Esophagus muscularis mucosa (tissue), 4 donors: ENCODE results near the gene SPPL3. TPM values are rescaled to one million over a fixed set of nuclear protein-coding genes. Genes with fewer than 3 reads are reported as not detected.
"Not testable (repeated sequence)": the region's sequence is repeated elsewhere in the genome, so short reads cannot be mapped to it uniquely, and the experiment has no call there.

Experiments used
- DNase-seq: peaks from one replicate; pipeline ENCODE4 v3.0.0-alpha.2; 2017; ENCODE audit errors: extremely low spot score
- H3K27ac ChIP-seq, 4 donors: fragments of 200-600 bp; sonication (generic); replicated peaks in 1 of 4; 1 replicate in 3 of 4; 2 replicates in 1 of 4; pipeline ENCODE4 v1.5.1; 2016 to 2019; ENCODE audit warnings: mild to moderate bottlenecking in 1 of 4
- H3K27me3 ChIP-seq, 4 donors: fragments of 200-600 bp; sonication (generic); one replicate each; pipeline versions ENCODE4 v1.5.1 to v1.6.0; 2016 to 2019
- H3K36me3 ChIP-seq, 4 donors: fragments of 200-600 bp; sonication (generic); one replicate each; pipeline ENCODE4 v1.5.1; 2016 to 2019
- H3K4me1 ChIP-seq, 4 donors: fragments of 200-600 bp; sonication (generic); one replicate each; pipeline ENCODE4 v1.5.1; 2016 to 2019
- H3K4me3 ChIP-seq, 4 donors: fragments of 200-600 bp; sonication (generic); 1 replicate in 2 of 4; 2 replicates in 2 of 4; pipeline ENCODE4 v1.5.1; 2016 to 2019; ENCODE audit warnings: mild to moderate bottlenecking in 4 of 4, moderate library complexity in 1 of 4
- H3K9me3 ChIP-seq, 4 donors: fragments of 200-600 bp; sonication (generic); 1 replicate in 3 of 4; 2 replicates in 1 of 4; pipeline ENCODE4 v1.5.1; 2016 to 2019
- EP300 ChIP-seq: sonication (generic); formaldehyde crosslinking; IDR thresholded peaks from one replicate; pipeline ENCODE4 v1.6.1; 2017; ENCODE audit warnings: antibody characterized with exemption
- POLR2A ChIP-seq: fragments of 450-650 bp; IDR thresholded peaks from one replicate; pipeline ENCODE4 v1.6.1; 2017; ENCODE audit warnings: antibody characterized with exemption, moderate library complexity, mild to moderate bottlenecking, low read depth
- POLR2AphosphoS5 ChIP-seq, 2 donors: sonication (generic); formaldehyde crosslinking; IDR thresholded peaks; one replicate each; pipeline ENCODE4 v1.6.1; 2017; ENCODE audit warnings: antibody characterized with exemption in 2 of 2
- WGBS: methylation state at CpG from one replicate; pipeline ENCODE4 v1.1.5; 2018; 5-methylcytosine and 5-hydroxymethylcytosine counted together
- intact Hi-C: fragments of 100-400 bp; cut with DNase I; formaldehyde crosslinking; loops from one replicate; pipeline ENCODE4 v1.15.1; 2023
- total RNA-seq, 4 donors: library from RNA; depleted of rRNA; stranded (reverse); fragments of >200 nt; gene quantifications; one replicate each; pipeline versions ENCODE4 v1.1.0 to v1.2.1, GENCODE V29; 2016
- TF ChIP-seq, protein P1 (sequence below), 3 experiments: fragments of 200-600 bp in 2 of 3; fragments of 450-650 bp in 1 of 3; sonication (generic) in 2 of 3; IDR thresholded peaks; one replicate each; pipeline ENCODE4 v1.5.1; 2017 to 2019; ENCODE audit warnings: antibody characterized with exemption in 3 of 3, mild to moderate bottlenecking in 2 of 3, moderate library complexity in 1 of 3

SPPL3 gene
- total RNA-seq, 4 donors from 2014 or later: 18.4 to 32.1 (median 21.8) TPM

DNA sequence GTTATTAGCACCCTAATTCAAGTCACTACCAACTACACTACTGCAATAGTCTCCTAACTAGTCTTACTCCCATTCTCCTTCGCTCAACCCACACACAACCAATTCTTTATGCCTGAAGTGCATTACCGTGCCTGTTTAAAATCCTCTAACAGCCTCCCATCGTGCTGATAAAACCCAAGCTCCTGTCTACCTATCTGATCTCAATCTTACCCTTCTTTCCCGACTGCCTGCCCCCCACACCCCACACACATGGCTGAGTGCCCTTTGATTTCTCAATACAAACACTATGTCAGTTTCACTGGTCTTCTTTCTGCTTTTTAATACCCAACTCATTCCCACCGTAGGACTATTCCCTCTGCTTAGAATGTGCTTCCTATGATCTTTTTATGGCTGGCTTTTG is 59.9 kb downstream of the SPPL3 start:
- Histone ChIP-seq H3K4me1 (peaks cover 49 to 71% (median 67%) of the 10 kb centered on the region in 4 donors), H3K4me3 (no peak overlapping the region), H3K9me3 (no peaks in the 10 kb centered on the region), H3K36me3 (peaks cover 0 to 3% (median 0%) of the 10 kb centered on the region in 4 donors), H3K27ac (no peak overlapping the region), H3K27me3 (no peaks in the 10 kb centered on the region)
- no peak for TF ChIP-seq EP300
- TF ChIP-seq, protein P1, sequence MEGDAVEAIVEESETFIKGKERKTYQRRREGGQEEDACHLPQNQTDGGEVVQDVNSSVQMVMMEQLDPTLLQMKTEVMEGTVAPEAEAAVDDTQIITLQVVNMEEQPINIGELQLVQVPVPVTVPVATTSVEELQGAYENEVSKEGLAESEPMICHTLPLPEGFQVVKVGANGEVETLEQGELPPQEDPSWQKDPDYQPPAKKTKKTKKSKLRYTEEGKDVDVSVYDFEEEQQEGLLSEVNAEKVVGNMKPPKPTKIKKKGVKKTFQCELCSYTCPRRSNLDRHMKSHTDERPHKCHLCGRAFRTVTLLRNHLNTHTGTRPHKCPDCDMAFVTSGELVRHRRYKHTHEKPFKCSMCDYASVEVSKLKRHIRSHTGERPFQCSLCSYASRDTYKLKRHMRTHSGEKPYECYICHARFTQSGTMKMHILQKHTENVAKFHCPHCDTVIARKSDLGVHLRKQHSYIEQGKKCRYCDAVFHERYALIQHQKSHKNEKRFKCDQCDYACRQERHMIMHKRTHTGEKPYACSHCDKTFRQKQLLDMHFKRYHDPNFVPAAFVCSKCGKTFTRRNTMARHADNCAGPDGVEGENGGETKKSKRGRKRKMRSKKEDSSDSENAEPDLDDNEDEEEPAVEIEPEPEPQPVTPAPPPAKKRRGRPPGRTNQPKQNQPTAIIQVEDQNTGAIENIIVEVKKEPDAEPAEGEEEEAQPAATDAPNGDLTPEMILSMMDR (IDR thresholded peaks at IDR 0.05): no peak
- WGBS: 71% methylated on average over 5 of the region's 5 CpGs
- intact Hi-C loops: no loop called here
- DNase-seq: no peak

DNA sequence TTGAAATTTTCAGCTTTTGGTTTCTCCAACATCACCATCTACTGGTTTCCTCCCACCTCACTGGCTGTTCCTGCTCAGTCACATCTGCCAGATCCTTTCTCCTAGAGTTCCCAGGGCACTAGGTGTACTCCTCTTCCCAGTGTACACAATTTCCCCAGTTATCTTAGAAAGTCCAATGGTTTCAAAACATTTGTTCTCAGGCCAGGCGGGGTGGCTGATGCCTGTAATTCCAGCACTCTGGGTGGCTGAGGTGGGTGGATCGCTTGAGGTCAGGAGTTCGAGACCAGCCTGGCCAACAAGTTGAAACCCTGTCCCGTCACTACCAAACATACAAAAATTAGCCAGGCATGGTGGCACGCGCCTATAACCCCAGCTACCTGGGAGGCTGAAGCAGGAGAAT is 60.7 kb downstream of the SPPL3 start:
- 90% methylated on average over 5 of the region's 6 CpGs for WGBS
- peaks cover 0 to 3% (median 0%) of the 10 kb centered on the region in 4 donors for H3K36me3 ChIP-seq
- DNase-seq: no peak
- no peak overlapping the region for H3K4me3 ChIP-seq
- H3K4me1 ChIP-seq: peaks cover 48 to 65% (median 62%) of the 10 kb centered on the region in 4 donors
- no peaks in the 10 kb centered on the region for H3K9me3 ChIP-seq
- intact Hi-C loops: no loop called here
- TF ChIP-seq, protein P1 (IDR thresholded peaks at IDR 0.05): no peak
- TF ChIP-seq POLR2AphosphoS5 (IDR thresholded peaks at IDR 0.05): no peak
- TF ChIP-seq EP300: no peak
- no peak for TF ChIP-seq POLR2A
- H3K27me3 ChIP-seq: no peaks in the 10 kb centered on the region
- no peak overlapping the region for H3K27ac ChIP-seq

DNA sequence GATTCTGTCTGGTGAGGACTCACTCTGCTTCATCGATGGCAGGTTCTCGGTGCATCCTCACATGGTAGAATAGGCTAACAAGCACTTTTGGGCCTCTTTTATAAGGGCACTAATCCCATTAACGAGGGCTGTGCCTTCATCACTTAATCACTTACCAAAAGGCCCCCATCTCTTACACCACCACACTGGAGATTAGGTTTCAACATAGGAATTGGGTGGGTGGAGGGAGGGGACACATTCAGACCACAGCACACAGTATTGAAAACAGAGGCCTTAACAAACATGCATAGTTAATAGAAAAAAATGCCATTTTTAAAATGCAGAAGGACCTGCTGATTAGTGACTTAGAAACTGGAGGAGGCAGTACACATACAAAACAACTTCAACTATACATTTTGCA is 61.6 kb downstream of the SPPL3 start:
- Histone ChIP-seq H3K4me1 (peaks cover 41 to 56% (median 54%) of the 10 kb centered on the region in 4 donors), H3K36me3 (peaks cover 0 to 3% (median 0%) of the 10 kb centered on the region in 4 donors), H3K27ac (no peak overlapping the region), H3K4me3 (no peak overlapping the region), H3K9me3 (no peaks in the 10 kb centered on the region), H3K27me3 (no peaks in the 10 kb centered on the region)
- TF ChIP-seq EP300 (no peak), POLR2AphosphoS5 (IDR thresholded peaks at IDR 0.05) (no peak), POLR2A (no peak)
- TF ChIP-seq, protein P1 (IDR thresholded peaks at IDR 0.05): no peak
- no peak for DNase-seq
- WGBS: 93% methylated on average over 3 of the region's 3 CpGs
- intact Hi-C loops: no loop called here

DNA sequence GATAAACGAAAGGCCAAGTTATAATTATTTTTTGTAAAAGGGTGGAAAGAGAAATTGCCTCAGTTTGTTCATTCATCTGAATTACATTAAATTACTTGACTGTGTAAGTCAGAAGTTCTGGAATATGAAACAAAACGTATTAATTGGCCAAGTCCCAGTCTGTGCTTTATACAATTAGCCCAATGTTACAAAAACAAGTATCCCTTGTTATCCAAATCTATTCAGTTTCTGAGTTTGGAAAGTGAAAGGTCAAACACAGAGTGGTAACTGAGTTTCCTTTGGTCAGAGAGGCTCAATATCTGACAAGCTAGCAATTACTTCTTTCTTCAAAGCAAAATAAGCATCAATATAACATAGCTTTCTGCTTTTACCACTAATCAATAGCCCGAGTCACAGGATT is 62.6 kb downstream of the SPPL3 start:
- intact Hi-C loops: no loop called here
- Histone ChIP-seq H3K27me3 (no peaks in the 10 kb centered on the region), H3K36me3 (peaks cover 0 to 3% (median 0%) of the 10 kb centered on the region in 4 donors), H3K4me3 (no peak overlapping the region), H3K9me3 (no peaks in the 10 kb centered on the region), H3K4me1 (peaks cover 30 to 48% (median 46%) of the 10 kb centered on the region in 4 donors), H3K27ac (no peak overlapping the region)
- TF ChIP-seq, protein P1 (IDR thresholded peaks at IDR 0.05): no peak
- TF ChIP-seq POLR2A (no peak), POLR2AphosphoS5 (IDR thresholded peaks at IDR 0.05) (no peak), EP300 (no peak)
- no peak for DNase-seq
- 67% methylated on average over 3 of the region's 3 CpGs for WGBS

DNA sequence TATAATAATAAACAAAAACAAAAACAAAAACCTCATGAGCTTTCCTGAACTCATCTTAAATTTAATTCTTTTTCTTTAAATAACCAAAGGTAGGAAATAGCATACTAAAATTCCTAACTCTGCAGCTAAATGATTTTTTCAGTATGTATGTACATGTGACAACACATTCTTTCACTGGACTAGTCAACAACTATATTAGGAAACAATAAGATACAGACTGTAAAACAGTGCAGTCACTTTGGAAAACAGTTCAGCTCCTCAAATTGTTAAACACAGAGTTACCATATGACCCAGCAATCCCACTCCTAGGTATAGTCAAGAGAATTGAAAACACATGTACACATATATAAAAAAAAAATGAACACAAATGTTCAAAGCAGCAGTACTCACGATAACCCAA is 64.7 kb downstream of the SPPL3 start:
- intact Hi-C loops: no loop called here
- Histone ChIP-seq H3K4me1 (peaks cover 31 to 50% (median 47%) of the 10 kb centered on the region in 4 donors), H3K27me3 (no peaks in the 10 kb centered on the region), H3K4me3 (no peak overlapping the region), H3K27ac (no peak overlapping the region), H3K36me3 (peaks cover 0 to 3% (median 0%) of the 10 kb centered on the region in 4 donors), H3K9me3 (no peaks in the 10 kb centered on the region)
- DNase-seq: no peak
- TF ChIP-seq POLR2AphosphoS5 (IDR thresholded peaks at IDR 0.05) (no peak), EP300 (no peak), POLR2A (no peak)
- TF ChIP-seq, protein P1 (IDR thresholded peaks at IDR 0.05): no peak
- WGBS: 91% methylated on average over 1 of the region's 1 CpG

DNA sequence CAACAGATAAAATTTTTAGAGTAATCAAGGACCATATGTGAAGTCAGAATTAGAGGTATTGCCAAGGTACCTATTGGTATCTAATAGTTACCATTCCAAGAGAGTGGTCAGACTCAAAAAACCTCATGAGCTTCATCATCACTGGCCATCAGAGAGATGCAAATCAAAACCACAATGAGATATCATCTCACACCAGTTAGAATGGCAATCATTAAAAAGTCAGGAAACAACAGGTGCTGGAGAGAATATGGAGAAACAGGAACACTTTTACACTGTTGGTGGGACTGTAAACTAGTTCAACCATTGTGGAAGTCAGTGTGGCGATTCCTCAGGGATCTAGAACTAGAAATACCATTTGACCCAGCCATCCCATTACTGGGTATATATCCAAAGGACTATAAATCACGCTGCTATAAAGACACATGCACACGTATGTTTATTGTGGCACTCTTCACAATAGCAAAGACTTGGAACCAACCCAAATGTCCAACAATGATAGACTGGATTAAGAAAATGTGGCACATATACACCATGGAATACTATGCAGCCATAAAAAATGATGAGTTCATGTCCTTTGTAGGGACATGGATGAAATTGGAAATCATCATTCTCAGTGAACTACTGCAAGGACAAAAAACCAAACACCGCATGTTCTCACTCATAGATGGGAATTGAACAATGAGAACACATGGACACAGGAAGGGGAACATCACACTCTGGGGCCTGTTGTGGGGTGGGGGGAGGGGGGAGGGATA is 65.4 kb downstream of the SPPL3 start:
- intact Hi-C loops, H3K36me3 ChIP-seq, H3K27me3 ChIP-seq, DNase-seq, H3K4me3 ChIP-seq, H3K27ac ChIP-seq, H3K9me3 ChIP-seq: not testable (repeated sequence)
- peaks cover 38 to 52% (median 48%) of the 10 kb centered on the region in 4 donors for H3K4me1 ChIP-seq
- 93% methylated on average over 2 of the region's 4 CpGs for WGBS
